GM10847 (cell line): ENCODE data around the gene ADAMTS17.

Source experiments
- POLR2A ChIP-seq: IDR thresholded peaks from 2 replicates; pipeline ENCODE4 v1.6.1; 2011; ENCODE audit not compliant: insufficient read length; ENCODE audit errors: extremely low read depth

The ADAMTS17 gene

GRCh38 chr15:100043068-100043641, 298.6 kb downstream of the ADAMTS17 start:
- TF ChIP-seq POLR2A: no peak

- no peak for TF ChIP-seq POLR2A
These were observed 299.2 kb downstream of the ADAMTS17 start for GRCh38 chr15:100042558-100042957.

DNA sequence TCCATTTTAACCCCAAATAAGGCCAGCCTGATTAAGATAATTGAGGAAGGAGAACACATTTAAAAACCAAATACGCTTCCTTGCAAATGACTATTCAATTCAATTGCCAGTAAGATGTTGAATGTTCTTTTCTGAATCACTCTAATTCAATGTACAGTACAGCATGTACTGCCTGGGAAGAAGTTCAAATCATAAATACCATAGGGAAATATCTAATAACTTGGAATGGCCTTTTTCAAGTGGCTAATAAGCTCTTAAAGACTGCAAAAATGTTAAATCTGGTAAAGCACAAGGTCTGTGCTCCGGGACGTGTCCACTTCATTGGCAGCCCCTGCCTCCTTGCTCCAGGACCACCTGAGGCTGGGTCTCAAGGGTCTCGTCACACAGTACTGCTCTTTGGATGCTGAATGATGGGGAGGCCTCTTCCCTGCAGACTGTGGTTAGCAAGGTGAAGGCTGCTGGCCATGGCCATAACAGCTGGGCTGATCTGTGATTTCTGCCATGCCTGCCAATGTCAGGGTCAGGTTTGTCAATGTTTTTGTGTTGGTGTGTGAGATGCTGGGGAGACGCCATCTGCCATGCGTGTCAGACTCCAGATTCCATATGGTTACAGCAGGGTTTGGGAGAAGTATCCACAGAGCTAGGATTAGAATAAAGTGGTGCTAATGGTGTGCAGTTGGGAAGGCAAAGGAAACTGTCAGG, 300.5 kb downstream of the ADAMTS17 start:
- TF ChIP-seq POLR2A: no peak

- no peak for TF ChIP-seq POLR2A
These were observed 301.8 kb downstream of the ADAMTS17 start for GRCh38 chr15:100039994-100040393.

GRCh38 chr15:100038736-100039135, 303.0 kb downstream of the ADAMTS17 start:
- no peak for TF ChIP-seq POLR2A

DNA sequence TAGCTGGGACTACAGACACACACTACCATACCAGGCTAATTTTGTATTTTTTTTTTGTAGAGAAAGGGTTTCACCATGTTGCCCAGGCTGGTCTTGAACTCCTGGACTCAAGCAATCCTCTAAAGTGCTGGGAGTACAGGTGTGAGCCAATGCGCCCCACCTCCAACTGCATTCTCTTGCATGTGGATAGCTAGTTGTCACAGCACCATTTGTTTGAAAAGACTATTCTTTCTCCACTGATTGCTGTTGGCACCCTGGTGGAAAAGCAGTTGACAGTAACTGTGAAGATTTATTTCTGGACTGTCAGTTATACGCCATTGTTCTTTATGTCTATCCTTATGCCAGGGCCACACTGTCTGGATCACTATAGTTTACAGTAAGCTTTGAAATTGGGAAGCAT, 303.9 kb downstream of the ADAMTS17 start:
- TF ChIP-seq POLR2A: no peak

DNA sequence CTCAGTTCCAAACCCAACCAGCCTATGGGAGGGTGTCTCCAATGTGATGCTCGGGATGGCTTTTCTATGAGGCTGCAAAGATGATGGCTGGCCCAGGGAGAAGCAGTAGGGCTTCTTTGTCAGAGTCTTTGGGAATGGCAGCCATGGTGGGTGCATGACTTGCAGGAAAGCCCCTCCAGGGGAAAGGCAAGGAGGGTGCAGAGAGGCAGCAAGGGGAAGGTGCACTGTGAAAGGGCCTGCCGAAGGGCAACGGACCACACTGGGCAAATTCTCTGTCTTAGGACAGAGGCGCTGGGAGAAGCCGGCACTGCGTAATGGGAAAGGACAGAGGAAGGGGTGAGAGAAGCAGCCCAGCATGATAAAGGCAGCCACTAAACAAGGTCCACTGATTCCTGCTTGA, 305.8 kb downstream of the ADAMTS17 start:
- TF ChIP-seq POLR2A: no peak

- no peak for TF ChIP-seq POLR2A
These were observed 307.6 kb downstream of the ADAMTS17 start for GRCh38 chr15:100034191-100034590.

DNA sequence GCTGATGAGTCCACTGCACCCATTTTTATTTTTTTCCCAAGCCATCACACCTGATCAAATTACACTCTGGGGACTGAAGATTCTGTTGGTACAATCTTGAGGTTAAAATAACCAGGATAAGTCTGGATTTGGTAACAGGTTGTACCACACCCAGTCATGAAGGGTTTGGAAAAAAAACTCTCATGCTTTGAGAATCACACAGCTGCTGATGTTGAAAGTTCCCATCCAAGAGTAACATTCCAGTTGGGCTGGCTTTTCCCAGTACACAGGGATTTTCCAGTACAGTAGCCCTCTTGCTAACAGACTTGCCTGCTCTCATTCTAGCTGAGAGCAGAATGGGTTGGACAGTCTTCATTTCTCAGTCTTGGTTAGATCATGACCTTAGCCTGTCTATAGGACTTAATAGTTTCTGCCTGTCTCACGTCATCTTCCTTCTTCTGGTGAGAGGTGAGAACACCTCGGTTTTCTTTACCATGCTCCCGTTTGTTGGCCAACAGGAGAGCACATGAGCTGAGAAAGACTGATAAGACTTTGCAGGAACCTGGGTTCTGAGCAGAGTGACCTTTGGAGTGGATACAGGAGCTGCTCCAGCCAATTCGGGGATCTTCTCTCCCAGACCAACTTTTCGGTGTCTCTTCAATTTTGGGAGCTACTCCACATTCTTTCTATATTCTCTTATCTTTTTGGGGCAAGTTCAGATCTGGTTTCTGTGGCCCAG, 308.5 kb downstream of the ADAMTS17 start:
- no peak for TF ChIP-seq POLR2A

DNA sequence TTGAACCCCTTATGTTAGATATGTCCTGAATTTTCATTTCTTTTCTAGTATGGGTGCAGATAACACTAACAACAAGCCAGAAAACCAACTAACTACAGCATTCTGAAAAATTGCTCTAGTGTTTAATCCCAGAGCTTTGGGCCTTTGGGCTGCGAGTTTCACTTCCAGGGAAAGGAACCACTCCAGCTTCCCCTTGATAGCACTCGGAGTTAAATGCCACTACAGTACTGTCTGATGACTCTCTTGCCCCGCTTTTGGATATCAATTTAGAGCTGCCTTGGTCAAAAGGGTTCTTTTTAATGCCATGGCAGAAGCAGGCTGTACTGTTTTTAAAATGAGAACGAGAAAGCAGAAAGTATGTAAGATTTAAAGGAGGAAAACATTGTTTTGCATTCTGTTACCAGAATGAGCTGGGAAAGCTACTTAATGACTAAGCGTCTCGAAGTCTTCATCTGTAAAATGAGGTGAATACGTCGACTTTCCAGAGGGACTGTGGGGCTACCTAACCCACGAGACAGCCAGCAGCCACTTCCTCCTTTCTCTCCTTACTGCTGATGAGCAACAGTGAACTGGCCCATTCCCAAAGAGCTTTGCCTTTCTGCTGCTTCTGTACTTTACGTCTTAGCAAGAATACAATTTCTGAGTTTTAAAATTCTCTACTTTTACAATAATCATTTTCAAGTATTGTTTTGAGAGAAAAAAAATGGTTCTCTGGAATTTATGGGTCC, 309.3 kb downstream of the ADAMTS17 start:
- TF ChIP-seq POLR2A: no peak

GRCh38 chr15:100031665-100032357, 310.0 kb downstream of the ADAMTS17 start:
- no peak for TF ChIP-seq POLR2A

- no peak for TF ChIP-seq POLR2A
These were observed 311.1 kb downstream of the ADAMTS17 start for GRCh38 chr15:100030586-100031229.

- TF ChIP-seq POLR2A: no peak
These were observed 311.8 kb downstream of the ADAMTS17 start for GRCh38 chr15:100029868-100030479.

DNA sequence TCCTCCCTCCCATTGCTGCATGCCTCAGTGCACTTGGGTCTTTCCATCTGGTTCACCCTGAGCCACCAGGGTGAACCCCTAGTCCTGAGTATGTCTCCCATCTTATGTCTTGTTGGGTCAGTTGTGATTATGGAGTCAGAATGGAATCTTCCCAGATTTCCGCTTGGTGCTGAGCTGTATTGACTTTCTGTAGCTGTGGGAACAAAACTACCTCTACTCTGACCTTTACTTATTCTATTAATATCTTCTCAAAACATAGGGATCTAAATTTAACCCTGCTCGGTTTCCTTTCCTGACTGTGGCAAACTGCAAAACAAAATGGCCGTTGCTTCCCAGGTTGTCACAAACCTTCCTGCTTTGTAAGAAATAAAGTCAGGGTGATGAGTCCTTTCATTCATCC, 312.7 kb downstream of the ADAMTS17 start:
- no peak for TF ChIP-seq POLR2A
